Body of pancreas (tissue), 4 donors: ENCODE measurements around the gene ADCY2. TPM values are rescaled to one million over a fixed set of nuclear protein-coding genes. Genes with fewer than 3 reads are reported as not detected.

Experiments used
- ATAC-seq: fragments of 150-250 bp; one replicate; pipeline ENCODE4 v1.9.1; 2016
- DNase-seq, 4 donors: peaks; one replicate each; pipeline ENCODE4 v3.0.0-alpha.2; 2019
- H3K27ac ChIP-seq, 4 donors: fragments of 200-600 bp; sonication (generic); 1 replicate in 3 of 4; 2 replicates in 1 of 4; pipeline versions ENCODE4 v1.5.1 to v1.6.1; 2016 to 2019; ENCODE audit warnings: mild to moderate bottlenecking in 1 of 4, mixed read lengths in 1 of 4, moderate library complexity in 1 of 4
- H3K27me3 ChIP-seq, 2 donors: fragments of 200-600 bp; sonication (generic); one replicate each; pipeline ENCODE4 v1.6.0; 2016; ENCODE audit warnings: mild to moderate bottlenecking in 1 of 2
- H3K36me3 ChIP-seq, 2 donors: fragments of 200-600 bp; sonication (generic); replicated peaks in 1 of 2; 2 replicates each; pipeline ENCODE4 v1.5.1; 2016; ENCODE audit warnings: low read depth in 2 of 2; ENCODE audit not compliant: insufficient read depth in 1 of 2
- H3K4me1 ChIP-seq: fragments of 200-600 bp; sonication (generic); one replicate; pipeline ENCODE4 v1.6.0; 2016
- H3K4me3 ChIP-seq, 2 donors: fragments of 200-600 bp; sonication (generic); 1 replicate in 1 of 2; 2 replicates in 1 of 2; pipeline ENCODE4 v1.5.1; 2016 to 2019
- H3K9me3 ChIP-seq, 3 donors: fragments of 200-600 bp; sonication (generic); 1 replicate in 2 of 3; 2 replicates in 1 of 3; pipeline ENCODE4 v1.5.1; 2016
- CTCF ChIP-seq, 7 experiments: fragments of 450-650 bp in 4 of 7; fragments of 200-600 bp in 3 of 7; sonication (generic) in 3 of 7; IDR thresholded peaks; one replicate each; pipeline ENCODE4 v1.5.1; 2016 to 2019; ENCODE audit warnings: antibody characterized with exemption in 7 of 7
- POLR2A ChIP-seq, 3 donors: fragments of 450-650 bp; IDR thresholded peaks; one replicate each; pipeline ENCODE4 v1.6.1; 2016; ENCODE audit warnings: antibody characterized with exemption in 3 of 3, mild to moderate bottlenecking in 2 of 3
- WGBS, 2 donors: methylation state at CpG; one replicate each; pipeline ENCODE4 v1.1.5; 2017; 5-methylcytosine and 5-hydroxymethylcytosine counted together
- intact Hi-C: fragments of 100-400 bp; cut with DNase I; formaldehyde crosslinking; loops from one replicate; pipeline ENCODE4 v1.15.1; 2023
- total RNA-seq, 2 donors: library from RNA; depleted of rRNA; stranded (reverse); fragments of >200 nt; gene quantifications; one replicate each; pipeline ENCODE4 v1.1.0, GENCODE V29; 2016

ADCY2 gene
- total RNA-seq, 2 donors from 2014 or later: 0.52 to 4.6 TPM

- H3K4me1 ChIP-seq: no peaks in the 10 kb centered on the region
- H3K27ac ChIP-seq: no peak overlapping the region
- H3K27me3 ChIP-seq: no peaks in the 10 kb centered on the region
- H3K9me3 ChIP-seq: no peaks in the 10 kb centered on the region
- TF ChIP-seq CTCF (IDR thresholded peaks at IDR 0.05) (no peak), POLR2A (IDR thresholded peaks at IDR 0.05) (no peak)
- DNase-seq (no peak), ATAC-seq (no peak)
- intact Hi-C loops: no loop called here
- no peaks in the 10 kb centered on the region for H3K36me3 ChIP-seq
- no peak overlapping the region for H3K4me3 ChIP-seq
- 68 to 76% methylated on average over 4 of the region's 4 CpGs for WGBS, 2 donors
These were observed 242.5 kb downstream of the ADCY2 start for GRCh38 chr5:7638456-7638855.

GRCh38 chr5:7642029-7642428 is 246.1 kb downstream of the ADCY2 start:
- Histone ChIP-seq H3K4me3 (no peak overlapping the region), H3K27ac (no peak overlapping the region), H3K27me3 (no peaks in the 10 kb centered on the region), H3K36me3 (no peaks in the 10 kb centered on the region), H3K9me3 (no peaks in the 10 kb centered on the region), H3K4me1 (no peaks in the 10 kb centered on the region)
- TF ChIP-seq CTCF (IDR thresholded peaks at IDR 0.05) (no peak), POLR2A (IDR thresholded peaks at IDR 0.05) (no peak)
- intact Hi-C loops: no loop called here
- ATAC-seq (no peak), DNase-seq (no peak)

- Histone ChIP-seq H3K4me3 (no peak overlapping the region), H3K36me3 (no peaks in the 10 kb centered on the region), H3K9me3 (no peaks in the 10 kb centered on the region), H3K4me1 (no peaks in the 10 kb centered on the region), H3K27me3 (no peaks in the 10 kb centered on the region), H3K27ac (no peak overlapping the region)
- 65 to 70% methylated on average over 3 of the region's 3 CpGs for WGBS, 2 donors
- no peak for ATAC-seq
- intact Hi-C loops: no loop called here
- TF ChIP-seq CTCF (IDR thresholded peaks at IDR 0.05) (no peak), POLR2A (IDR thresholded peaks at IDR 0.05) (no peak)
- DNase-seq: no peak
These were observed 248.8 kb downstream of the ADCY2 start for GRCh38 chr5:7644723-7645122.

- Histone ChIP-seq H3K36me3 (no peaks in the 10 kb centered on the region), H3K4me3 (no peak overlapping the region), H3K9me3 (no peaks in the 10 kb centered on the region), H3K27me3 (no peaks in the 10 kb centered on the region), H3K4me1 (no peaks in the 10 kb centered on the region), H3K27ac (no peak overlapping the region)
- ATAC-seq (no peak), DNase-seq (no peak)
- no peak for TF ChIP-seq CTCF (IDR thresholded peaks at IDR 0.05)
- TF ChIP-seq POLR2A (IDR thresholded peaks at IDR 0.05): no peak
- intact Hi-C loops: no loop called here
- 84 to 87% methylated on average over 6 of the region's 6 CpGs for WGBS, 2 donors
These were observed 254.8 kb downstream of the ADCY2 start for GRCh38 chr5:7650755-7651154.

GRCh38 chr5:7653046-7653445 is 257.1 kb downstream of the ADCY2 start:
- Histone ChIP-seq H3K27me3 (no peaks in the 10 kb centered on the region), H3K4me1 (no peaks in the 10 kb centered on the region), H3K9me3 (no peaks in the 10 kb centered on the region), H3K4me3 (no peak overlapping the region), H3K36me3 (no peaks in the 10 kb centered on the region), H3K27ac (no peak overlapping the region)
- no peak for DNase-seq
- WGBS, 2 donors: 67 to 68% methylated on average over 6 of the region's 6 CpGs
- intact Hi-C loops: no loop called here
- ATAC-seq: no peak
- no peak for TF ChIP-seq CTCF (IDR thresholded peaks at IDR 0.05)
- no peak for TF ChIP-seq POLR2A (IDR thresholded peaks at IDR 0.05)
